ENCODE results near the gene RPL28. TPM values are rescaled to one million over a fixed set of nuclear protein-coding genes. Genes with fewer than 3 reads are reported as not detected.

Gene RPL28
- total and polyA plus RNA-seq, 10 of the 15 experiments (the other 5 are each of a cell fraction or from before 2014, with no cell fraction given): 260 to 3,542 (median 891) TPM

DNA sequence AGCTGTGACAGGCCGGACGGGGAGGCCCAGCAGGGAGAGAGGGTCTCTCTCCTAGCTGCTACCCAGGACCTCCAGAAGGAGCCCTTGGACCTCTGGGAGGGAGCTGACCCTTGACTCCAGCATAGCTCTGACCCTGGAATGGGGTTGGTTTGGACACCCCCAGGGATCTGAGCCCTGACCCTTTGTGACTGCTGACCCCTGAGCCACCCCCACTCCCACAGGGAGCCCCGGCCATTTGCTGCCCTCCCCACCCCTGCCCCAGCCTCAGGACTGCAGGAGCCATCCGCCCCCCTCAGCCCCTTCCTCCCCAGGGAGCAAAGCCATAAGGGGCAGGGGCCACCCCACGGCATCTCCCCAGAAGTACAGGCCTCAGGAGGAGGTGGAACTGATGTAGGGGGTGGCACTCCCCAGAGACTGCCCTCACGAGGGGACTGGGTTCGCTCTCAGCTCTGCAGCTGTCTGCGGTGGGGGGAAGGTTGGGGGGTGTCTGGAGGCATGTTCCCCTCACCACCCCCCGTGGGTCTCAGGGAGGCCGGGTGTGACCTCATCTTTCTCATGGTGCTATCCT, 38.2 kb upstream of the RPL28 start (continued):
- TF ChIP-seq HDGF (IDR thresholded peaks at IDR 0.05): no peak
- no peak for TF ChIP-seq MEF2B (IDR thresholded peaks at IDR 0.05; ENCODE audit: partially characterized antibody, poor library complexity, severe bottlenecking)
- TF ChIP-seq ESRRA (IDR thresholded peaks at IDR 0.05; ENCODE audit: low read length): no peak
- TF ChIP-seq MTA2 (IDR thresholded peaks at IDR 0.05; ENCODE audit: low read depth): no peak
- TF ChIP-seq, protein P1, sequence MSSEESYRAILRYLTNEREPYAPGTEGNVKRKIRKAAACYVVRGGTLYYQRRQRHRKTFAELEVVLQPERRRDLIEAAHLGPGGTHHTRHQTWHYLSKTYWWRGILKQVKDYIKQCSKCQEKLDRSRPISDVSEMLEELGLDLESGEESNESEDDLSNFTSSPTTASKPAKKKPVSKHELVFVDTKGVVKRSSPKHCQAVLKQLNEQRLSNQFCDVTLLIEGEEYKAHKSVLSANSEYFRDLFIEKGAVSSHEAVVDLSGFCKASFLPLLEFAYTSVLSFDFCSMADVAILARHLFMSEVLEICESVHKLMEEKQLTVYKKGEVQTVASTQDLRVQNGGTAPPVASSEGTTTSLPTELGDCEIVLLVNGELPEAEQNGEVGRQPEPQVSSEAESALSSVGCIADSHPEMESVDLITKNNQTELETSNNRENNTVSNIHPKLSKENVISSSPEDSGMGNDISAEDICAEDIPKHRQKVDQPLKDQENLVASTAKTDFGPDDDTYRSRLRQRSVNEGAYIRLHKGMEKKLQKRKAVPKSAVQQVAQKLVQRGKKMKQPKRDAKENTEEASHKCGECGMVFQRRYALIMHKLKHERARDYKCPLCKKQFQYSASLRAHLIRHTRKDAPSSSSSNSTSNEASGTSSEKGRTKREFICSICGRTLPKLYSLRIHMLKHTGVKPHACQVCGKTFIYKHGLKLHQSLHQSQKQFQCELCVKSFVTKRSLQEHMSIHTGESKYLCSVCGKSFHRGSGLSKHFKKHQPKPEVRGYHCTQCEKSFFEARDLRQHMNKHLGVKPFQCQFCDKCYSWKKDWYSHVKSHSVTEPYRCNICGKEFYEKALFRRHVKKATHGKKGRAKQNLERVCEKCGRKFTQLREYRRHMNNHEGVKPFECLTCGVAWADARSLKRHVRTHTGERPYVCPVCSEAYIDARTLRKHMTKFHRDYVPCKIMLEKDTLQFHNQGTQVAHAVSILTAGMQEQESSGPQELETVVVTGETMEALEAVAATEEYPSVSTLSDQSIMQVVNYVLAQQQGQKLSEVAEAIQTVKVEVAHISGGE (CRISPR knock-in tag; IDR thresholded peaks at IDR 0.05): no peak
- TF ChIP-seq, protein P2, sequence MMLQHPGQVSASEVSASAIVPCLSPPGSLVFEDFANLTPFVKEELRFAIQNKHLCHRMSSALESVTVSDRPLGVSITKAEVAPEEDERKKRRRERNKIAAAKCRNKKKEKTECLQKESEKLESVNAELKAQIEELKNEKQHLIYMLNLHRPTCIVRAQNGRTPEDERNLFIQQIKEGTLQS (IDR thresholded peaks at IDR 0.05; ENCODE audit: borderline replicate concordance, extremely low read depth, low read depth, low read length): no peak

DNA sequence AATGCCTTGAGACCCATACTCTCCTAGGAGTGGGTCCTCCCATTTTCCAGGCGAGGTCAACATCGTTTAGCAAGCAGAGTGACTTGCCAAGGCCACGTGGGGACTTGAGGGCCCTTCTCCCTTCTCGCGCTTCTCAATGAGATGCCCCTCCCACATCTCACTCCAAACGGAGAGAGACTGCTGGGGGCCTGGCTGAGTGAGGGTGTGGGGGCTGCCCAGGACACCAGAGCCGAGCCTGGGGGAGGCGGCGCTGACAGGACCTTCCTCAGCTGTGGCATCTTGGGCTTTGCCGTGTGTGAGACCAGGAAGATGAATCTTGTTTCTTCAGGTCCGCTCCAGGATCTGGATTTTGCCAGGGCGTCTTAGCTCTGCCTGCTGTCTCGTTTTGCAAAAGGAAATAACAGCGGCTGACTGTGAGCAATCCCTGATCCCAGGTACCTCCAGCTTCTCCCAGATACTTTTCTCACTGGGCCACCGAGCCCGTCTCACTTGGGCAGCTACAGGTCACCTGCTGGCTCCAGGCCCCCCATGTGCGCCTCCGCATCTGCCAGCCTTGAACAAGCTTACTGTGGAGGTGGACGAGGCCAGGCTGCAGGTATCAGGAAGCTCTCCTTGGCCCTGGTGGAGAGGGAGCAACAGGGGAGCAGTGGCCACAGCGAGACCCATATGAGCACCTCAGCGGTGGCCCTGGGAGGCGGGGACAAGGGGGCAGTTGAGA, 37.3 kb upstream of the RPL28 start:
- DNase-seq (ENCODE audit: low read depth, low spot score) (no peak), FAIRE-seq (no peak), ATAC-seq (no peak)
- H3K9me3 ChIP-seq (replicated peaks; ENCODE audit: control insufficient read depth, insufficient read depth, low read length): no peaks in the 10 kb centered on the region
- POLR2A ChIA-PET: interaction anchor here (1.0 to 1.4 kb wide), 2 partner anchors 9 to 52 kb away, joined by 3 read pairs; partner anchors contain the start of gene KMT5C
- SMC1A ChIA-PET (ENCODE audit: uncharacterized antibody, unreplicated experiment): interaction anchor here (0.6 kb wide), 1 partner anchor 1434 kb away, joined by 3 read pairs; no protein-coding TSS in a partner anchor
- CTCF ChIA-PET: interaction anchor here (0.6 to 0.7 kb wide), 2 partner anchors 47 to 57 kb away, joined by 3 to 4 read pairs; no protein-coding TSS in a partner anchor
- no peaks in the 10 kb centered on the region; the same call in 1 of the 2 replicates for H3K4me1 ChIP-seq (ENCODE audit: control insufficient read depth, insufficient read depth, low read length)
- H3K79me2 ChIP-seq (ENCODE audit: control insufficient read depth, insufficient read depth, low read length): no peaks in the 10 kb centered on the region
- in situ Hi-C loops (cut with MboI) (no loop called here), intact Hi-C loops (cut with micrococcal nuclease; ENCODE audit: unreplicated experiment) (no loop called here)
- H2AFZ ChIP-seq (ENCODE audit: control insufficient read depth, low read depth, low read length): no peak overlapping the region
- no TSS peak for BruUV-seq (replicated peaks)
- H3K4me3 ChIP-seq: no peak overlapping the region
- no peak overlapping the region for H3K4me2 ChIP-seq (ENCODE audit: control insufficient read depth, insufficient read depth)
- H3K27me3 ChIP-seq (replicated peaks in 1 of 2; ENCODE audit: control insufficient read depth in 2 of 2, insufficient read depth in 2 of 2, low read length in 1 of 2): peaks cover 4 to 5% of the 10 kb centered on the region in 2 experiments; a peak in 3 of 4 replicates
- WGBS (ENCODE audit: insufficient coverage, insufficient replicate concordance, low lambda C conversion rate, missing lambda C conversion rate): 87% methylated on average over 22 of the region's 22 CpGs
- no peaks in the 10 kb centered on the region; the same call in 1 of the 2 replicates for H4K20me1 ChIP-seq (ENCODE audit: control insufficient read depth, insufficient read depth)
- H3K9ac ChIP-seq (ENCODE audit: control insufficient read depth, insufficient read depth, low read length): no peak overlapping the region
- no peaks in the 10 kb centered on the region; a peak in 1 of 4 replicates for H3K36me3 ChIP-seq (ENCODE audit: control insufficient read depth in 2 of 2, insufficient read depth in 2 of 2, low read length in 1 of 2)
- no peak overlapping the region for H3K27ac ChIP-seq (ENCODE audit: control insufficient read depth, insufficient read depth)
- no peak for TF ChIP-seq SREBF2 (IDR thresholded peaks at IDR 0.05; ENCODE audit: low read length)
- RAD21 ChIA-PET (ENCODE audit: unreplicated experiment): no interaction called here
